Tibial nerve (tissue), 4 donors: ENCODE data around the gene FNIP2. TPM values are rescaled to one million over a fixed set of nuclear protein-coding genes. Genes with fewer than 3 reads are reported as not detected.
"Not testable (repeated sequence)": the region's sequence is repeated elsewhere in the genome, so short reads cannot be mapped to it uniquely, and the experiment has no call there.

Experiments
- DNase-seq, 2 donors: peaks; one replicate each; pipeline ENCODE4 v3.0.0-alpha.2; 2019; ENCODE audit warnings: low spot score in 2 of 2
- H3K27ac ChIP-seq, 4 donors: fragments of 200-600 bp; sonication (generic) in 3 of 4; one replicate each; pipeline ENCODE4 v1.5.1; 2017 to 2019; ENCODE audit warnings: mild to moderate bottlenecking in 1 of 4
- H3K27me3 ChIP-seq, 2 donors: fragments of 200-600 bp; sonication (generic) in 1 of 2; one replicate each; pipeline versions ENCODE4 v1.5.1 to v1.6.0; 2017 to 2019
- H3K36me3 ChIP-seq, 3 donors: fragments of 200-600 bp; sonication (generic); one replicate each; pipeline ENCODE4 v1.5.1; 2018 to 2019
- H3K4me1 ChIP-seq, 4 donors: fragments of 200-600 bp; sonication (generic) in 3 of 4; one replicate each; pipeline ENCODE4 v1.5.1; 2017 to 2019
- H3K4me3 ChIP-seq, 4 donors: fragments of 200-600 bp; sonication (generic) in 3 of 4; one replicate each; pipeline ENCODE4 v1.5.1; 2017 to 2019; ENCODE audit warnings: mild to moderate bottlenecking in 1 of 4, moderate library complexity in 1 of 4
- H3K9me3 ChIP-seq, 4 donors: fragments of 200-600 bp; sonication (generic) in 3 of 4; one replicate each; pipeline ENCODE4 v1.5.1; 2017 to 2019
- CTCF ChIP-seq, 5 experiments: fragments of 200-600 bp in 3 of 5; fragments of 450-650 bp in 2 of 5; sonication (generic) in 3 of 5; IDR thresholded peaks; one replicate each; pipeline ENCODE4 v1.5.1; 2016 to 2019; ENCODE audit warnings: antibody characterized with exemption in 5 of 5, mild to moderate bottlenecking in 3 of 5, moderate library complexity in 2 of 5
- EP300 ChIP-seq, 2 donors: sonication (generic); formaldehyde crosslinking; IDR thresholded peaks; one replicate each; pipeline ENCODE4 v1.6.1; 2017; ENCODE audit warnings: antibody characterized with exemption in 2 of 2, mild to moderate bottlenecking in 1 of 2
- POLR2A ChIP-seq, 2 donors: fragments of 450-650 bp; IDR thresholded peaks; one replicate each; pipeline ENCODE4 v1.6.1; 2017; ENCODE audit warnings: antibody characterized with exemption in 2 of 2, mild to moderate bottlenecking in 2 of 2, moderate library complexity in 2 of 2
- WGBS, 2 donors: methylation state at CpG; one replicate each; pipeline ENCODE4 v1.1.5; 2018; 5-methylcytosine and 5-hydroxymethylcytosine counted together
- total RNA-seq, 4 donors: library from RNA; depleted of rRNA; stranded (reverse); fragments of >200 nt; gene quantifications; one replicate each; pipeline ENCODE4 v1.1.0, GENCODE V29; 2016

FNIP2 gene
- total RNA-seq, 4 donors from 2014 or later, result 61.5 to 74.3 (median 69.3) TPM

GRCh38 chr4:158805635-158806471, 37.0 kb downstream of the FNIP2 start:
- no peaks in the 10 kb centered on the region for H3K36me3 ChIP-seq
- no peaks in the 10 kb centered on the region for H3K27me3 ChIP-seq
- 86 to 90% methylated on average over 10 of the region's 10 CpGs for WGBS, 2 donors
- peaks cover 0 to 40% (median 11%) of the 10 kb centered on the region in 4 donors for H3K4me1 ChIP-seq
- TF ChIP-seq POLR2A (IDR thresholded peaks at IDR 0.05), result no peak
- peak in 1 of 2 donors; percentile 29 for TF ChIP-seq EP300 (IDR thresholded peaks at IDR 0.05)
- H3K27ac ChIP-seq, result peak overlapping the region in 1 of 4 donors; percentile 3
- DNase-seq, result peak in 1 of 2 donors; percentile 48
- no peaks in the 10 kb centered on the region for H3K9me3 ChIP-seq
- H3K4me3 ChIP-seq, result no peak overlapping the region

- H3K9me3 ChIP-seq, result no peaks in the 10 kb centered on the region
- H3K27ac ChIP-seq, result no peak overlapping the region
- peaks cover 0 to 57% (median 19%) of the 10 kb centered on the region in 4 donors for H3K4me1 ChIP-seq
- H3K36me3 ChIP-seq, result no peaks in the 10 kb centered on the region
- H3K27me3 ChIP-seq, result no peaks in the 10 kb centered on the region
- WGBS, 2 donors, result 61 to 86% methylated on average over 3 of the region's 3 CpGs
- H3K4me3 ChIP-seq, result no peak overlapping the region
- DNase-seq, result no peak
- no peak for TF ChIP-seq EP300 (IDR thresholded peaks at IDR 0.05)
- no peak for TF ChIP-seq POLR2A (IDR thresholded peaks at IDR 0.05)
- no peak for TF ChIP-seq CTCF (IDR thresholded peaks at IDR 0.05)
These were observed 38.9 kb downstream of the FNIP2 start for GRCh38 chr4:158807691-158808090.

GRCh38 chr4:158808399-158808798, 39.6 kb downstream of the FNIP2 start:
- Histone ChIP-seq H3K9me3 (no peaks in the 10 kb centered on the region), H3K4me1 (peaks cover 0 to 61% (median 19%) of the 10 kb centered on the region in 4 donors), H3K36me3 (no peaks in the 10 kb centered on the region), H3K27me3 (no peaks in the 10 kb centered on the region), H3K27ac (peak overlapping the region in 1 of 4 donors; percentile 56), H3K4me3 (no peak overlapping the region)
- 56 to 81% methylated on average over 3 of the region's 3 CpGs for WGBS, 2 donors
- no peak for DNase-seq
- TF ChIP-seq EP300 (IDR thresholded peaks at IDR 0.05) (peak in 1 of 2 donors; percentile 28), POLR2A (IDR thresholded peaks at IDR 0.05) (no peak), CTCF (IDR thresholded peaks at IDR 0.05) (no peak)

GRCh38 chr4:158809208-158809607, 40.4 kb downstream of the FNIP2 start:
- H3K4me1 ChIP-seq, result peaks cover 0 to 70% (median 21%) of the 10 kb centered on the region in 4 donors
- 91% methylated on average over 4 of the region's 4 CpGs for WGBS, 2 donors
- not testable (repeated sequence) for DNase-seq, H3K27me3 ChIP-seq, H3K36me3 ChIP-seq, H3K9me3 ChIP-seq, H3K4me3 ChIP-seq
- peak overlapping the region; percentile 66 to 83 (median 75) for H3K27ac ChIP-seq

- no peaks in the 10 kb centered on the region for H3K36me3 ChIP-seq
- H3K9me3 ChIP-seq, result no peaks in the 10 kb centered on the region
- H3K27me3 ChIP-seq, result no peaks in the 10 kb centered on the region
- WGBS, 2 donors, result 38 to 44% methylated on average over 6 of the region's 6 CpGs
- H3K4me3 ChIP-seq, result no peak overlapping the region
- DNase-seq, result peak in 1 of 2 donors; percentile 57
- peak overlapping the region; percentile 66 to 83 (median 75) for H3K27ac ChIP-seq
- peaks cover 0 to 72% (median 24%) of the 10 kb centered on the region in 4 donors for H3K4me1 ChIP-seq
- TF ChIP-seq EP300 (IDR thresholded peaks at IDR 0.05) (peak; percentile 84 to 91), CTCF (IDR thresholded peaks at IDR 0.05) (no peak), POLR2A (IDR thresholded peaks at IDR 0.05) (peak in 1 of 2 donors; percentile 14)
These were observed 41.0 kb downstream of the FNIP2 start for GRCh38 chr4:158809611-158810486.
